IPS-NIHi7 (cell line): ENCODE measurements around the gene UVRAG.
"Not testable (repeated sequence)": the region's sequence is repeated elsewhere in the genome, so short reads cannot be mapped to it uniquely, and the experiment has no call there.

Experiments
- DNase-seq: peaks from one replicate; pipeline ENCODE4 v3.0.0; 2012; ENCODE audit warnings: mixed read lengths; ENCODE audit errors: extremely low spot score

UVRAG gene

GRCh38 chr11:75874684-75875341 is 59.8 kb downstream of the UVRAG start:
- DNase-seq: no peak

GRCh38 chr11:75877327-75877726 is 62.3 kb downstream of the UVRAG start:
- DNase-seq: not testable (repeated sequence)

GRCh38 chr11:75877931-75878330 is 62.9 kb downstream of the UVRAG start:
- not testable (repeated sequence) for DNase-seq

GRCh38 chr11:75878933-75879332 is 63.9 kb downstream of the UVRAG start:
- DNase-seq: no peak

GRCh38 chr11:75879737-75880136 is 64.7 kb downstream of the UVRAG start:
- no peak for DNase-seq

- DNase-seq: not testable (repeated sequence)
Observed at GRCh38 chr11:75880343-75880742, 65.3 kb downstream of the UVRAG start.

GRCh38 chr11:75884321-75884720 is 69.3 kb downstream of the UVRAG start:
- DNase-seq: no peak

- no peak for DNase-seq
Observed at GRCh38 chr11:75888416-75888815, 73.4 kb downstream of the UVRAG start.

- DNase-seq: no peak
Observed at GRCh38 chr11:75891947-75892739, 77.1 kb downstream of the UVRAG start.

- DNase-seq: no peak
Observed at GRCh38 chr11:75893251-75893650, 78.2 kb downstream of the UVRAG start.

- no peak for DNase-seq
Observed at GRCh38 chr11:75894036-75894585, 79.1 kb downstream of the UVRAG start.

GRCh38 chr11:75896843-75897419 is 81.9 kb downstream of the UVRAG start:
- DNase-seq: peak; percentile 14

- no peak for DNase-seq
Observed at GRCh38 chr11:75898871-75899270, 83.9 kb downstream of the UVRAG start.

- no peak for DNase-seq
Observed at GRCh38 chr11:75899806-75900205, 84.8 kb downstream of the UVRAG start.

- no peak for DNase-seq
Observed at GRCh38 chr11:75900848-75901247, 85.8 kb downstream of the UVRAG start.

GRCh38 chr11:75902631-75903030 is 87.6 kb downstream of the UVRAG start:
- DNase-seq: no peak

GRCh38 chr11:75903276-75903675 is 88.3 kb downstream of the UVRAG start:
- no peak for DNase-seq

GRCh38 chr11:75905434-75905833 is 90.4 kb downstream of the UVRAG start:
- DNase-seq: no peak

- no peak for DNase-seq
Observed at GRCh38 chr11:75907906-75908527, 93.0 kb downstream of the UVRAG start.

GRCh38 chr11:75910426-75911145 is 95.6 kb downstream of the UVRAG start:
- DNase-seq: no peak

GRCh38 chr11:75911459-75911858 is 96.4 kb downstream of the UVRAG start:
- DNase-seq: no peak
